Measurements from ENCODE around the gene TMEM44. TPM values are rescaled to one million over a fixed set of nuclear protein-coding genes. Genes with fewer than 3 reads are reported as not detected.

Gene TMEM44
- total and polyA plus RNA-seq, 9 of the 15 experiments (the other 6 are each of a cell fraction or from before 2014, with no cell fraction given): 0.53 to 18.1 (median 11.3) TPM

- DNase-seq (ENCODE audit: extremely low read depth in 1 of 4, low spot score in 3 of 4) (no peak), FAIRE-seq (no peak), ATAC-seq (no peak)
- no peaks in the 10 kb centered on the region for H3K9me1 ChIP-seq (ENCODE audit: control insufficient read depth, insufficient read depth, low read length)
- H3K4me2 ChIP-seq (ENCODE audit: insufficient read depth, low read length): no peak overlapping the region
- ChIA-PET CTCF (ENCODE audit: low intra/inter-chr PET ratio) (no interaction called here), POLR2A (no interaction called here)
- H3K27me3 ChIP-seq (ENCODE audit: control insufficient read depth in 2 of 2, insufficient read depth in 2 of 2, low read length in 2 of 2): no peaks in the 10 kb centered on the region
- H3K4me3 ChIP-seq: no peak overlapping the region
- no peaks in the 10 kb centered on the region for H3K4me1 ChIP-seq (replicated peaks in 1 of 2; ENCODE audit: control insufficient read depth in 2 of 2, insufficient read depth in 2 of 2, low read length in 2 of 2)
- H3K9ac ChIP-seq (ENCODE audit: insufficient read depth in 1 of 2, low read depth in 2 of 2, low read length in 2 of 2): no peak overlapping the region
- H3K27ac ChIP-seq (ENCODE audit: extremely low read depth, low read depth, low read length): no peak overlapping the region
- no peak overlapping the region for H2AFZ ChIP-seq (ENCODE audit: low read depth, low read length)
- no peaks in the 10 kb centered on the region for H3K9me3 ChIP-seq (replicated peaks; ENCODE audit: control insufficient read depth, insufficient read depth, low read depth, low read length)
- TF ChIP-seq KLF6 (CRISPR knock-in tag; IDR thresholded peaks at IDR 0.05; ENCODE audit: borderline replicate concordance): no peak
- TF ChIP-seq ZNF134 (CRISPR knock-in tag; conservative IDR thresholded peaks at IDR 0.05): no peak
- no peak for TF ChIP-seq TAF1 (IDR thresholded peaks at IDR 0.05; ENCODE audit: control insufficient read depth, extremely low read depth, insufficient read depth, low read length, severe bottlenecking)
- no peak for TF ChIP-seq PYGO2 (tag; IDR thresholded peaks at IDR 0.05)
- TF ChIP-seq, protein P1, sequence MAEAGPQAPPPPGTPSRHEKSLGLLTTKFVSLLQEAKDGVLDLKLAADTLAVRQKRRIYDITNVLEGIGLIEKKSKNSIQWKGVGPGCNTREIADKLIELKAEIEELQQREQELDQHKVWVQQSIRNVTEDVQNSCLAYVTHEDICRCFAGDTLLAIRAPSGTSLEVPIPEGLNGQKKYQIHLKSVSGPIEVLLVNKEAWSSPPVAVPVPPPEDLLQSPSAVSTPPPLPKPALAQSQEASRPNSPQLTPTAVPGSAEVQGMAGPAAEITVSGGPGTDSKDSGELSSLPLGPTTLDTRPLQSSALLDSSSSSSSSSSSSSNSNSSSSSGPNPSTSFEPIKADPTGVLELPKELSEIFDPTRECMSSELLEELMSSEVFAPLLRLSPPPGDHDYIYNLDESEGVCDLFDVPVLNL (CRISPR knock-in tag; IDR thresholded peaks at IDR 0.05; ENCODE audit: low read depth): no peak
- TF ChIP-seq, protein P2, sequence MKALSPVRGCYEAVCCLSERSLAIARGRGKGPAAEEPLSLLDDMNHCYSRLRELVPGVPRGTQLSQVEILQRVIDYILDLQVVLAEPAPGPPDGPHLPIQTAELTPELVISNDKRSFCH (CRISPR knock-in tag; IDR thresholded peaks at IDR 0.05): no peak
- TF ChIP-seq, protein P2 (tag; IDR thresholded peaks at IDR 0.05): no peak
- WGBS (ENCODE audit: insufficient coverage, low coverage, missing lambda C conversion rate): 83% methylated on average over 3 of the region's 3 CpGs
- H4K20me1 ChIP-seq (replicated peaks; ENCODE audit: control insufficient read depth, insufficient read depth, low read length): no peaks in the 10 kb centered on the region
- in situ Hi-C loops (cut with MboI): no loop called here
- peaks cover 8% of the 10 kb centered on the region; the same call in 1 of the 3 replicates for H3K36me3 ChIP-seq (ENCODE audit: control insufficient read depth, insufficient read depth, low read length)
- intact Hi-C loops (cut with micrococcal nuclease): no loop called here
- H3K79me2 ChIP-seq (ENCODE audit: control insufficient read depth, insufficient read depth, low read length): no peaks in the 10 kb centered on the region
- BruUV-seq (replicated peaks): no TSS peak
Observed at GRCh38 chr3:194606941-194607340, 26.3 kb downstream of the TMEM44 start.
